ENCODE results near the gene UROC1. TPM values are rescaled to one million over a fixed set of nuclear protein-coding genes. Genes with fewer than 3 reads are reported as not detected.

UROC1 gene
- total RNA-seq, 1 donor from 2014 or later = not detected

- peaks cover 12% of the 10 kb centered on the region for H3K27me3 Mint-ChIP-seq (ENCODE audit: unreplicated experiment)
- no peaks in the 10 kb centered on the region for H3K36me3 Mint-ChIP-seq (ENCODE audit: unreplicated experiment)
- H3K27ac Mint-ChIP-seq (ENCODE audit: unreplicated experiment) = no peak overlapping the region
- no peak overlapping the region for H3K4me3 Mint-ChIP-seq (ENCODE audit: unreplicated experiment)
- peaks cover 8% of the 10 kb centered on the region for H3K4me1 Mint-ChIP-seq (ENCODE audit: low read depth, unreplicated experiment)
- no peaks in the 10 kb centered on the region for H3K9me3 Mint-ChIP-seq (ENCODE audit: unreplicated experiment)
- DNase-seq = peak; percentile 16
- no peak for TF ChIP-seq CTCF (IDR thresholded peaks at IDR 0.05; ENCODE audit: partially characterized antibody, unreplicated experiment)
Measured at GRCh38 chr3:126521122-126521891, 3.7 kb upstream of the UROC1 start.

- peak; percentile 7 for DNase-seq
- Mint-ChIP-seq H3K27me3 (ENCODE audit: unreplicated experiment) (peaks cover 10% of the 10 kb centered on the region), H3K36me3 (ENCODE audit: unreplicated experiment) (no peaks in the 10 kb centered on the region), H3K4me3 (ENCODE audit: unreplicated experiment) (no peak overlapping the region), H3K9me3 (ENCODE audit: unreplicated experiment) (no peaks in the 10 kb centered on the region), H3K27ac (ENCODE audit: unreplicated experiment) (no peak overlapping the region), H3K4me1 (ENCODE audit: low read depth, unreplicated experiment) (peaks cover 8% of the 10 kb centered on the region)
- no peak for TF ChIP-seq CTCF (IDR thresholded peaks at IDR 0.05; ENCODE audit: partially characterized antibody, unreplicated experiment)
Measured at GRCh38 chr3:126519506-126520455, 2.2 kb upstream of the UROC1 start.

- Mint-ChIP-seq H3K27me3 (ENCODE audit: unreplicated experiment) (peaks cover 14% of the 10 kb centered on the region), H3K36me3 (ENCODE audit: unreplicated experiment) (no peaks in the 10 kb centered on the region), H3K27ac (ENCODE audit: unreplicated experiment) (no peak overlapping the region), H3K4me3 (ENCODE audit: unreplicated experiment) (no peak overlapping the region), H3K4me1 (ENCODE audit: low read depth, unreplicated experiment) (peaks cover 8% of the 10 kb centered on the region), H3K9me3 (ENCODE audit: unreplicated experiment) (peaks cover 4% of the 10 kb centered on the region)
- no peak for TF ChIP-seq CTCF (IDR thresholded peaks at IDR 0.05; ENCODE audit: partially characterized antibody, unreplicated experiment)
- DNase-seq = no peak
Measured at GRCh38 chr3:126518779-126519177, 1.2 kb upstream of the UROC1 start.

GRCh38 chr3:126517986-126518778 is 609 bp upstream of the UROC1 start:
- no peak overlapping the region for H3K27ac Mint-ChIP-seq (ENCODE audit: unreplicated experiment)
- H3K9me3 Mint-ChIP-seq (ENCODE audit: unreplicated experiment) = peaks cover 4% of the 10 kb centered on the region
- no peak for TF ChIP-seq CTCF (IDR thresholded peaks at IDR 0.05; ENCODE audit: partially characterized antibody, unreplicated experiment)
- H3K27me3 Mint-ChIP-seq (ENCODE audit: unreplicated experiment) = peaks cover 11% of the 10 kb centered on the region
- no peak overlapping the region for H3K4me3 Mint-ChIP-seq (ENCODE audit: unreplicated experiment)
- peak; percentile 12 for DNase-seq
- peaks cover 8% of the 10 kb centered on the region for H3K4me1 Mint-ChIP-seq (ENCODE audit: low read depth, unreplicated experiment)
- H3K36me3 Mint-ChIP-seq (ENCODE audit: unreplicated experiment) = no peaks in the 10 kb centered on the region
